Panc1 (cell line): ENCODE data around the gene SHF.
A peak's percentile ranks its signal among the peaks of the same experiment; 100 is the strongest.

Experiments
- CTCF ChIP-seq: fragments of 450-650 bp; IDR thresholded peaks from 2 replicates; pipeline ENCODE4 v1.5.1; 2017; ENCODE audit warnings: mild to moderate bottlenecking
- POLR2AphosphoS5 ChIP-seq: IDR thresholded peaks from 2 replicates; pipeline ENCODE4 v1.6.1; 2012; ENCODE audit warnings: mild to moderate bottlenecking, low read depth, low read length, moderate library complexity
- TCF7L2 ChIP-seq: IDR thresholded peaks from 2 replicates; pipeline ENCODE4 v1.6.1; 2011; ENCODE audit warnings: mild to moderate bottlenecking, low read depth, low read length, inconsistent platforms

GRCh38 chr15:45134682-45135604 lies 52.8 kb downstream of the SHF start:
- no peak for TF ChIP-seq TCF7L2
- peak; percentile 70 for TF ChIP-seq CTCF
- TF ChIP-seq POLR2AphosphoS5, result no peak
